Measurements from ENCODE around the gene TTC21A.

TTC21A gene

GRCh38 chr3:39185326-39185958 lies 78.0 kb downstream of the TTC21A start:
- TF ChIP-seq POU2F2 (IDR thresholded peaks at IDR 0.05; ENCODE audit: low read depth, low read length) (no peak), PAX5 (IDR thresholded peaks at IDR 0.05; ENCODE audit: insufficient read depth, low read length, severe bottlenecking) (no peak), SPI1 (IDR thresholded peaks at IDR 0.05; ENCODE audit: low read depth, low read length) (no peak), TAF1 (IDR thresholded peaks at IDR 0.05; ENCODE audit: low read depth, low read length) (no peak), POLR2A (IDR thresholded peaks at IDR 0.05; ENCODE audit: low read depth, low read length) (no peak), POLR2AphosphoS5 (IDR thresholded peaks at IDR 0.05; ENCODE audit: low read depth, low read length) (no peak)
- DNase-seq (ENCODE audit: insufficient read length, low spot score) (no peak), FAIRE-seq (no peak)

GRCh38 chr3:39185959-39186691 lies 78.6 kb downstream of the TTC21A start:
- DNase-seq (ENCODE audit: insufficient read length, low spot score): no peak
- no peak for FAIRE-seq
- TF ChIP-seq POLR2AphosphoS5 (IDR thresholded peaks at IDR 0.05; ENCODE audit: low read depth, low read length): no peak
- TF ChIP-seq PAX5 (IDR thresholded peaks at IDR 0.05; ENCODE audit: insufficient read depth, low read length, severe bottlenecking): no peak
- no peak for TF ChIP-seq TAF1 (IDR thresholded peaks at IDR 0.05; ENCODE audit: low read depth, low read length)
- TF ChIP-seq SPI1 (IDR thresholded peaks at IDR 0.05; ENCODE audit: low read depth, low read length): no peak
- no peak for TF ChIP-seq POU2F2 (IDR thresholded peaks at IDR 0.05; ENCODE audit: low read depth, low read length)
- TF ChIP-seq POLR2A (IDR thresholded peaks at IDR 0.05; ENCODE audit: low read depth, low read length): no peak

GRCh38 chr3:39186692-39187151 lies 79.2 kb downstream of the TTC21A start:
- DNase-seq (ENCODE audit: insufficient read length, low spot score) (no peak), FAIRE-seq (no peak)
- no peak for TF ChIP-seq POU2F2 (IDR thresholded peaks at IDR 0.05; ENCODE audit: low read depth, low read length)
- TF ChIP-seq PAX5 (IDR thresholded peaks at IDR 0.05; ENCODE audit: insufficient read depth, low read length, severe bottlenecking): no peak
- no peak for TF ChIP-seq POLR2AphosphoS5 (IDR thresholded peaks at IDR 0.05; ENCODE audit: low read depth, low read length)
- TF ChIP-seq POLR2A (IDR thresholded peaks at IDR 0.05; ENCODE audit: low read depth, low read length): no peak
- no peak for TF ChIP-seq SPI1 (IDR thresholded peaks at IDR 0.05; ENCODE audit: low read depth, low read length)
- TF ChIP-seq TAF1 (IDR thresholded peaks at IDR 0.05; ENCODE audit: low read depth, low read length): no peak

- no peak for DNase-seq (ENCODE audit: insufficient read length, low spot score)
- no peak for TF ChIP-seq POU2F2 (IDR thresholded peaks at IDR 0.05; ENCODE audit: low read depth, low read length)
- TF ChIP-seq POLR2A (IDR thresholded peaks at IDR 0.05; ENCODE audit: low read depth, low read length): no peak
- no peak for TF ChIP-seq SPI1 (IDR thresholded peaks at IDR 0.05; ENCODE audit: low read depth, low read length)
- TF ChIP-seq POLR2AphosphoS5 (IDR thresholded peaks at IDR 0.05; ENCODE audit: low read depth, low read length): no peak
- TF ChIP-seq TAF1 (IDR thresholded peaks at IDR 0.05; ENCODE audit: low read depth, low read length): no peak
- TF ChIP-seq PAX5 (IDR thresholded peaks at IDR 0.05; ENCODE audit: insufficient read depth, low read length, severe bottlenecking): no peak
- FAIRE-seq: no peak
Measured at GRCh38 chr3:39187372-39188155, 80.1 kb downstream of the TTC21A start.

Data from GM12891 (cell line).